SK-N-SH (cell line): ENCODE results near the gene ZIC5. TPM values are rescaled to one million over a fixed set of nuclear protein-coding genes. Genes with fewer than 3 reads are reported as not detected.
A peak's percentile ranks its signal among the peaks of the same experiment; 100 is the strongest.

Experiments used
- CTCF ChIA-PET: fragments of 300-600, 350-600 bp; formaldehyde crosslinking; extraction: SDS; loops from one replicate; lab custom pipeline; 2021; lab: Yijun Ruan, JAX
- POLR2A ChIA-PET: fragments of 350-600 bp; sonication (Branson Sonifier 250); formaldehyde crosslinking; extraction: SDS; loops from one replicate; lab custom pipeline; 2020; ENCODE audit warnings: antibody characterized with exemption, inconsistent platforms; lab: Yijun Ruan, JAX
- DNase-seq: peaks from one replicate; pipeline ENCODE4 v3.0.0; 2012
- H2AFZ ChIP-seq: fragments of 200-600 bp; sonication (generic); 2 replicates; pipeline ENCODE4 v1.8.1; 2016; ENCODE audit warnings: antibody characterized with exemption, mild to moderate bottlenecking, low read depth
- H3F3A ChIP-seq: fragments of 200-600 bp; sonication (generic); replicated peaks from 2 replicates; pipeline ENCODE3; 2016; ENCODE audit warnings: antibody characterized with exemption, mild to moderate bottlenecking; ENCODE audit not compliant: insufficient read depth
- H3K27ac ChIP-seq, 2 experiments: fragments of 200-500 bp in 1 of 2; fragments of 200-600 bp in 1 of 2; sonication (Bioruptor generic) in 1 of 2; sonication (generic), shearing (Covaris generic) in 1 of 2; 2 replicates each; pipeline versions ENCODE4 v1.5.1 to v1.6.1; 2014 to 2016; ENCODE audit warnings: low read depth in 2 of 2, inconsistent platforms in 1 of 2, low read length in 1 of 2, mild to moderate bottlenecking in 1 of 2, mixed read lengths in 1 of 2
- H3K27me3 ChIP-seq: fragments of 200-600 bp; sonication (generic), shearing (Covaris generic); 2 replicates; pipeline ENCODE4 v1.6.1; 2016; ENCODE audit warnings: mixed run types; ENCODE audit not compliant: insufficient read depth
- H3K36me3 ChIP-seq, 2 experiments: fragments of 200-500 bp in 1 of 2; fragments of 200-600 bp in 1 of 2; sonication (Bioruptor generic) in 1 of 2; sonication (generic) in 1 of 2; replicated peaks in 1 of 2; 2 replicates each; pipeline versions ENCODE3 to v1.5.1; 2014 to 2016; ENCODE audit warnings: low read length in 1 of 2, mild to moderate bottlenecking in 1 of 2; ENCODE audit not compliant: insufficient read depth in 2 of 2, control insufficient read depth in 1 of 2
- H3K4me1 ChIP-seq, 2 experiments: fragments of 200-500 bp in 1 of 2; fragments of 200-600 bp in 1 of 2; sonication (Bioruptor generic) in 1 of 2; sonication (generic), shearing (Covaris generic) in 1 of 2; 2 replicates each; pipeline versions ENCODE4 v1.5.1 to v1.6.1; 2014 to 2016; ENCODE audit warnings: low read depth in 1 of 2, low read length in 1 of 2, mixed run types in 1 of 2; ENCODE audit not compliant: insufficient read depth in 2 of 2, control insufficient read depth in 1 of 2
- H3K4me2 ChIP-seq: fragments of 200-600 bp; sonication (generic), shearing (Covaris generic); 2 replicates; pipeline ENCODE4 v1.6.1; 2017; ENCODE audit warnings: mixed run types
- H3K4me3 ChIP-seq, 2 experiments: fragments of 200-500 bp in 1 of 2; fragments of 200-600 bp in 1 of 2; sonication (Bioruptor generic) in 1 of 2; sonication (generic), shearing (Covaris generic) in 1 of 2; 2 replicates each; pipeline versions ENCODE4 v1.5.1 to v1.8.1; 2014 to 2016; ENCODE audit warnings: low read depth in 2 of 2, inconsistent platforms in 1 of 2, low read length in 1 of 2, mild to moderate bottlenecking in 1 of 2, mixed read lengths in 1 of 2, moderate library complexity in 1 of 2
- H3K79me2 ChIP-seq: fragments of 200-600 bp; sonication (generic); 2 replicates; pipeline ENCODE4 v1.8.1; 2017; ENCODE audit warnings: mild to moderate bottlenecking; ENCODE audit not compliant: insufficient read depth
- H3K9ac ChIP-seq: fragments of 200-600 bp; sonication (generic); 2 replicates; pipeline ENCODE4 v1.6.1; 2017; ENCODE audit warnings: mixed run types
- H3K9me2 ChIP-seq: fragments of 200-600 bp; sonication (generic); 2 replicates; pipeline ENCODE4 v1.6.1; 2017; ENCODE audit warnings: mixed run types
- H3K9me3 ChIP-seq: fragments of 200-600 bp; sonication (generic); 2 replicates; pipeline ENCODE4 v1.6.1; 2017; ENCODE audit warnings: mixed run types, mild to moderate bottlenecking, moderate library complexity
- H4K20me1 ChIP-seq: fragments of 200-600 bp; sonication (generic); 2 replicates; pipeline ENCODE4 v1.6.1; 2017; ENCODE audit warnings: mild to moderate bottlenecking, mixed run types; ENCODE audit not compliant: insufficient read depth
- CHD2 ChIP-seq: fragments of 150-350 bp; IDR thresholded peaks from 2 replicates; pipeline ENCODE4 v1.6.1; 2018; ENCODE audit warnings: low read length; ENCODE audit not compliant: partially characterized antibody
- EP300 ChIP-seq, 2 experiments: IDR thresholded peaks; 2 replicates each; pipeline versions ENCODE4 v1.4.0 to v1.6.1; 2012; ENCODE audit warnings: borderline replicate concordance in 1 of 2, low read depth in 1 of 2, low read length in 1 of 2
- MAX ChIP-seq: IDR thresholded peaks from 2 replicates; pipeline ENCODE4 v1.4.0; 2012; ENCODE audit warnings: low read depth
- NRF1 ChIP-seq: IDR thresholded peaks from 2 replicates; pipeline ENCODE4 v1.6.1; 2012; ENCODE audit warnings: low read depth, mild to moderate bottlenecking, low read length
- WGBS: methylation state at CpG from one replicate; pipeline ENCODE4 v1.1.6; 2017; ENCODE audit warnings: low lambda C conversion rate; 5-methylcytosine and 5-hydroxymethylcytosine counted together
- polyA plus RNA-seq, 3 experiments: library from polyadenylated mRNA; depleted of rRNA; stranded (reverse); fragments of >200 nt; gene quantifications; 2 replicates each; pipeline ENCODE4 v1.2.3, GENCODE V29; 2012
- TF ChIP-seq, protein P1 (sequence below): fragments of 150-350 bp; IDR thresholded peaks from 2 replicates; pipeline ENCODE4 v1.6.1; 2016; ENCODE audit warnings: mild to moderate bottlenecking, low read depth, low read length
- TF ChIP-seq, protein P2 (sequence below): fragments of 200-600 bp; sonication (generic); IDR thresholded peaks from 2 replicates; pipeline ENCODE4 v1.6.1; 2017; ENCODE audit warnings: antibody characterized with exemption, mild to moderate bottlenecking, moderate library complexity

Gene ZIC5
- polyA plus RNA-seq, 1 of the 3 experiments (the other 2 are of a cell fraction) = not detected

DNA sequence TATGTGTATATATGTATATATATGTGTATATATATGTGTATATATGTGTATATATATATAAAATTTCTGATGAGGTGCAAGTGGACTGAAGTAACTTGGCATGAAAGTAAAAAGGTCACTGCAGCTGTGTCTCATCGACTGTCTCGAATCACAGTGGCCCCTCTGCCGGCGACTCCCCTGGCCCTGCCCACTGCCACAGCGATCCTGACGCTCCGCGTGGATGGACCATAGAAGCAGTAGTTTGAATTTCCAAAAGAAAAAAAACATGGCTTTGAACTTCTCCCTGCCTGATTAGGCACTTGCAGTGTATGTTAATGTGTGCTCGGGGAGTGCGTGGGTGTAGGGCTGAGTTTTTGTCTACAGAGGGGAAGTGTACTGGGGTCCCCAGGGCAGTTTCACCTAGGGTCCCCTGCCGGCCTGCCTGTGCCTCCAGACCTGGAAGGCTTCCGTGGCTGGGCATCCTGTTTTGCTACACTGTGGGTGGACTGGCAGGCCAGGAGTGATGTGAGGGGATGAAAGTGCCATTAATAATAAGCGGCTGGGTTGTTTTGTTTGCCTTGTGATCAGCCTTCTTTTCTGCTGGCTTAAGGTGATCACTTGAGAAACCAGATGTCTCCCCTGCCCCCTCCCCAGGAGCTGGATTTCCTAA is 10.8 kb downstream of the ZIC5 start:
- no peaks in the 10 kb centered on the region for H3K79me2 ChIP-seq
- peaks cover 0 to 4% of the 10 kb centered on the region in 2 experiments; a peak in 1 of 4 replicates for H3K4me1 ChIP-seq
- no peaks in the 10 kb centered on the region for H3F3A ChIP-seq
- H3K4me3 ChIP-seq = no peak overlapping the region
- peaks cover 78% of the 10 kb centered on the region for H3K27me3 ChIP-seq
- no peak overlapping the region for H3K4me2 ChIP-seq
- H2AFZ ChIP-seq = no peak overlapping the region
- H3K9me2 ChIP-seq = no peaks in the 10 kb centered on the region
- ChIA-PET POLR2A (no interaction called here), CTCF (interaction anchor here (1.3 kb wide), 1 partner anchor 305 kb away, joined by 4 read pairs; no protein-coding TSS in a partner anchor)
- no peak for DNase-seq
- no peaks in the 10 kb centered on the region for H3K36me3 ChIP-seq
- 14% methylated on average over 12 of the region's 13 CpGs for WGBS
- H4K20me1 ChIP-seq = no peaks in the 10 kb centered on the region
- H3K9ac ChIP-seq = no peak overlapping the region
- no peak overlapping the region for H3K27ac ChIP-seq
- TF ChIP-seq NRF1 (no peak), MAX (no peak), EP300 (IDR thresholded peaks at IDR 0.05; ENCODE audit: borderline replicate concordance in 1 of 2, low read depth in 1 of 2, low read length in 1 of 2) (no peak)
- TF ChIP-seq, protein P1, sequence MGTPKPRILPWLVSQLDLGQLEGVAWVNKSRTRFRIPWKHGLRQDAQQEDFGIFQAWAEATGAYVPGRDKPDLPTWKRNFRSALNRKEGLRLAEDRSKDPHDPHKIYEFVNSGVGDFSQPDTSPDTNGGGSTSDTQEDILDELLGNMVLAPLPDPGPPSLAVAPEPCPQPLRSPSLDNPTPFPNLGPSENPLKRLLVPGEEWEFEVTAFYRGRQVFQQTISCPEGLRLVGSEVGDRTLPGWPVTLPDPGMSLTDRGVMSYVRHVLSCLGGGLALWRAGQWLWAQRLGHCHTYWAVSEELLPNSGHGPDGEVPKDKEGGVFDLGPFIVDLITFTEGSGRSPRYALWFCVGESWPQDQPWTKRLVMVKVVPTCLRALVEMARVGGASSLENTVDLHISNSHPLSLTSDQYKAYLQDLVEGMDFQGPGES = no peak
- H3K9me3 ChIP-seq = no peaks in the 10 kb centered on the region

DNA sequence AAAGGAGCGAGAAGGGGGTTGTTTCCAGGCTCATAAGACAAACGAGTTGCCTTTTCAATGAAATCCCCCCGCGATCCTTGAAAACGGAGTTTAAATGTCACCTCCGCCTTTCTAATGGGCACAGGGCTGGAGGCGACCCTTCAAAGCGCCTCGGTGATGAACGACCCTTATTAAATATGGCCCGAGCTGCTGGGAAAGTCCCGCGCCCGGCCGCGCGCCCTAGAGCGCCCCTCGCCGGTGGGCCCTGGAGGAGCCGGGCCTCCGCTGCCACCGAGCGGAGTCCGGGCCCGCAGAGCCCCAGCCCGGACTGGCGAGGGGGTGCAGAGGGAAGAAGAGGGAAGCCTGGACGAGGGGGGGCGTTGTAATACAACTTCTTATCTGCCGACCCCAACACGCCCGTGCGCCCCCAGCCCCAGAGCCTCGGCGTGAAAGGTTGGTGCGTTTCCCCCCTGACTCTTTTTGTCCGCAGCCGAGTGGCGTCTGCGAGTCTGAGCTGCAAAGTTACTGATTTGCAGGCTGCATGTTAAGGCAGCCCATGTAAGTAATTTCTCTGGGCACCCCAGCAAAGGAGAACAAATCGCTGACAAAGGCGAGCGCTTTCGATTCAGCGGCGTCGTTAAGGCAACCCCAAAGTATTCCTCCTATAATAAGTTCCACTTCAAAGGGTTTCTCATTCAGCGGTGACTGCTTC is 11.9 kb downstream of the ZIC5 start:
- Histone ChIP-seq H3K4me2 (peak overlapping the region; percentile 61), H3K4me1 (peaks cover 0 to 5% of the 10 kb centered on the region in 2 experiments; a peak in 1 of 4 replicates), H3K79me2 (no peaks in the 10 kb centered on the region), H3K4me3 (0 out of 4 replicates have a peak overlapping the region, but pooled peaks of 1 of the 2 experiments have one; percentile 8), H3K27me3 (peaks cover 82% of the 10 kb centered on the region), H3K9ac (no peak overlapping the region), H3K36me3 (no peaks in the 10 kb centered on the region), H3K9me2 (no peaks in the 10 kb centered on the region), H3F3A (no peaks in the 10 kb centered on the region), H3K9me3 (no peaks in the 10 kb centered on the region), H3K27ac (no peak overlapping the region), H4K20me1 (no peaks in the 10 kb centered on the region), H2AFZ (no peak overlapping the region)
- CTCF ChIA-PET = interaction anchor here (1.3 kb wide), 1 partner anchor 304 kb away, joined by 4 read pairs; no protein-coding TSS in a partner anchor
- POLR2A ChIA-PET = no interaction called here
- no peak for DNase-seq
- 8% methylated on average over 27 of the region's 49 CpGs for WGBS
- TF ChIP-seq CHD2 = no peak
- TF ChIP-seq, protein P2, sequence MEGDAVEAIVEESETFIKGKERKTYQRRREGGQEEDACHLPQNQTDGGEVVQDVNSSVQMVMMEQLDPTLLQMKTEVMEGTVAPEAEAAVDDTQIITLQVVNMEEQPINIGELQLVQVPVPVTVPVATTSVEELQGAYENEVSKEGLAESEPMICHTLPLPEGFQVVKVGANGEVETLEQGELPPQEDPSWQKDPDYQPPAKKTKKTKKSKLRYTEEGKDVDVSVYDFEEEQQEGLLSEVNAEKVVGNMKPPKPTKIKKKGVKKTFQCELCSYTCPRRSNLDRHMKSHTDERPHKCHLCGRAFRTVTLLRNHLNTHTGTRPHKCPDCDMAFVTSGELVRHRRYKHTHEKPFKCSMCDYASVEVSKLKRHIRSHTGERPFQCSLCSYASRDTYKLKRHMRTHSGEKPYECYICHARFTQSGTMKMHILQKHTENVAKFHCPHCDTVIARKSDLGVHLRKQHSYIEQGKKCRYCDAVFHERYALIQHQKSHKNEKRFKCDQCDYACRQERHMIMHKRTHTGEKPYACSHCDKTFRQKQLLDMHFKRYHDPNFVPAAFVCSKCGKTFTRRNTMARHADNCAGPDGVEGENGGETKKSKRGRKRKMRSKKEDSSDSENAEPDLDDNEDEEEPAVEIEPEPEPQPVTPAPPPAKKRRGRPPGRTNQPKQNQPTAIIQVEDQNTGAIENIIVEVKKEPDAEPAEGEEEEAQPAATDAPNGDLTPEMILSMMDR = peak; percentile 36
